Trophoblast cell (in vitro differentiated cells and primary cell): ENCODE results near the gene FGGY.
A peak's percentile ranks its signal among the peaks of the same experiment; 100 is the strongest.

Source experiments
- DNase-seq, 2 donors: peaks; one replicate each; pipeline ENCODE4 v3.0.0-alpha.2; 2016
- H2AFZ ChIP-seq: 2 replicates; pipeline ENCODE4 v1.6.1; 2013; ENCODE audit warnings: low read length, moderate library complexity, mild to moderate bottlenecking; ENCODE audit not compliant: insufficient read depth, poor library complexity
- H2AK5ac ChIP-seq: 2 replicates; pipeline ENCODE4 v1.6.1; 2013; ENCODE audit warnings: mild to moderate bottlenecking, low read length
- H2BK120ac ChIP-seq: 2 replicates; pipeline ENCODE4 v1.6.1; 2013; ENCODE audit warnings: low read length, mild to moderate bottlenecking, moderate library complexity; ENCODE audit not compliant: insufficient read depth, poor library complexity
- H2BK12ac ChIP-seq: 2 replicates; pipeline ENCODE4 v1.6.1; 2013; ENCODE audit warnings: mild to moderate bottlenecking, low read length, moderate library complexity
- H2BK5ac ChIP-seq: 2 replicates; pipeline ENCODE4 v1.6.1; 2013; ENCODE audit warnings: low read length, low read depth, moderate library complexity, mild to moderate bottlenecking; ENCODE audit not compliant: poor library complexity
- H3K14ac ChIP-seq: 2 replicates; pipeline ENCODE4 v1.6.1; 2013; ENCODE audit warnings: mild to moderate bottlenecking, low read length
- H3K18ac ChIP-seq: 2 replicates; pipeline ENCODE4 v1.6.1; 2013; ENCODE audit warnings: mild to moderate bottlenecking, low read length
- H3K23ac ChIP-seq: 2 replicates; pipeline ENCODE4 v1.6.1; 2013; ENCODE audit warnings: low read length
- H3K27ac ChIP-seq: 2 replicates; pipeline ENCODE4 v1.5.1; 2013; ENCODE audit warnings: low read depth, mild to moderate bottlenecking, inconsistent platforms, low read length, moderate library complexity
- H3K27me3 ChIP-seq: 2 replicates; pipeline ENCODE4 v1.6.1; 2013; ENCODE audit warnings: inconsistent platforms, mild to moderate bottlenecking, low read length, moderate library complexity; ENCODE audit not compliant: insufficient read depth
- H3K36me3 ChIP-seq, 2 experiments: 1 replicate in 1 of 2; 2 replicates in 1 of 2; pipeline ENCODE4 v1.6.1; 2013; ENCODE audit warnings: low read length in 2 of 2, mild to moderate bottlenecking in 2 of 2, moderate library complexity in 1 of 2; ENCODE audit not compliant: insufficient read depth in 2 of 2, control insufficient read depth in 1 of 2
- H3K4ac ChIP-seq: 2 replicates; pipeline ENCODE4 v1.6.1; 2013; ENCODE audit warnings: low read depth, mild to moderate bottlenecking, low read length, moderate library complexity
- H3K4me1 ChIP-seq, 2 experiments: 1 replicate in 1 of 2; 2 replicates in 1 of 2; pipeline ENCODE4 v1.6.1; 2013; ENCODE audit warnings: low read length in 2 of 2, mild to moderate bottlenecking in 2 of 2, moderate library complexity in 1 of 2; ENCODE audit not compliant: insufficient read depth in 2 of 2, control insufficient read depth in 1 of 2
- H3K4me2 ChIP-seq: 2 replicates; pipeline ENCODE4 v1.6.1; 2013; ENCODE audit warnings: inconsistent platforms, mild to moderate bottlenecking, low read length, moderate library complexity
- H3K4me3 ChIP-seq: 2 replicates; pipeline ENCODE4 v1.5.1; 2013; ENCODE audit warnings: mild to moderate bottlenecking, low read depth, low read length, inconsistent platforms
- H3K79me1 ChIP-seq: one replicate; pipeline ENCODE4 v1.6.1; 2013; ENCODE audit warnings: low read length
- H3K79me2 ChIP-seq: 2 replicates; pipeline ENCODE4 v1.6.1; 2013; ENCODE audit warnings: low read length, mild to moderate bottlenecking; ENCODE audit not compliant: control insufficient read depth, insufficient read depth, poor library complexity
- H3K9ac ChIP-seq: 2 replicates; pipeline ENCODE4 v1.6.1; 2013; ENCODE audit warnings: mild to moderate bottlenecking, low read length
- H3K9me3 ChIP-seq: 2 replicates; pipeline ENCODE4 v1.6.1; 2013; ENCODE audit warnings: low read depth, mild to moderate bottlenecking, control low read depth, inconsistent platforms, low read length; ENCODE audit not compliant: insufficient read depth
- H4K12ac ChIP-seq: 2 replicates; pipeline ENCODE4 v1.6.1; 2013; ENCODE audit warnings: low read depth, mild to moderate bottlenecking, low read length, moderate library complexity
- H4K8ac ChIP-seq: 2 replicates; pipeline ENCODE4 v1.6.1; 2013; ENCODE audit warnings: low read depth, mild to moderate bottlenecking, low read length, moderate library complexity
- H4K91ac ChIP-seq: one replicate; pipeline ENCODE4 v1.6.1; 2013; ENCODE audit warnings: low read depth, mild to moderate bottlenecking, low read length, moderate library complexity
- WGBS: extraction: QIAGEN DNeasy Blood & Tissue Kit; methylation state at CpG from one replicate; pipeline ENCODE4 v1.1.7; 2013; ENCODE audit warnings: missing lambda C conversion rate; ENCODE audit not compliant: insufficient read length, insufficient coverage; ENCODE audit errors: extremely low coverage; 5-methylcytosine and 5-hydroxymethylcytosine counted together

FGGY gene

DNA sequence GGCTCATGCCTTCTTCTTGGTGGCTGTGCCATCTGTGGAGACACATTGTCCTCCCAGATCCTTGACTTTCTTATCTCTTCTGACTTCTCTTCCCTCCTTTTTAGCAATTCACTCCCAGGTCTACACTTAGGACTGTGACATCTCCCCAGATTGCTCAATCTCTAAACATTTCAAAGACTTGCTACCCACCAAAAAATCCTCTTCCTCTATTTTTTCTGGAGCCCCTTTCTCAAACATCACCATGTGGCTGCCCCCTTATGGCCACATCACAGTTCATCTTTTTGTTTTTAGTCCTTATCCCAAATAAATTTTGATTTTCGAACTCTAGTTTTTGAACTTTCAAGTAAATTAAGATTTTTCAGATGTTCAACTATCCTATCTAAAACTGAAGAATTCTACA, 369.2 kb downstream of the FGGY start:
- no peak overlapping the region for H3K9ac ChIP-seq
- peak overlapping the region; percentile 37 for H2BK12ac ChIP-seq
- H3K4me2 ChIP-seq, result no peak overlapping the region
- no peak overlapping the region for H4K8ac ChIP-seq
- H2AFZ ChIP-seq, result no peak overlapping the region
- H3K79me1 ChIP-seq, result peaks cover 31% of the 10 kb centered on the region
- H3K14ac ChIP-seq, result no peak overlapping the region
- no peaks in the 10 kb centered on the region for H3K27me3 ChIP-seq
- H3K79me2 ChIP-seq, result peaks cover 4% of the 10 kb centered on the region
- H3K4ac ChIP-seq, result no peak overlapping the region
- no peak overlapping the region for H4K12ac ChIP-seq
- H3K36me3 ChIP-seq, result no peaks in the 10 kb centered on the region
- H3K23ac ChIP-seq, result no peak overlapping the region
- no peak overlapping the region for H3K27ac ChIP-seq
- peak overlapping the region; percentile 46 for H2BK120ac ChIP-seq
- H3K4me3 ChIP-seq, result no peak overlapping the region
- H3K18ac ChIP-seq, result no peak overlapping the region
- H2BK5ac ChIP-seq, result peak overlapping the region; percentile 26
- DNase-seq, result no peak
- H2AK5ac ChIP-seq, result peak overlapping the region; percentile 30
- H3K4me1 ChIP-seq, result peaks cover 6 to 7% of the 10 kb centered on the region in 2 experiments
- no CpG with 5 or more reads among the region's 1 CpG for WGBS
- no peaks in the 10 kb centered on the region for H3K9me3 ChIP-seq
- H4K91ac ChIP-seq, result peak overlapping the region; percentile 28

- H2BK5ac ChIP-seq, result peak overlapping the region; percentile 58
- H4K12ac ChIP-seq, result no peak overlapping the region
- no peak overlapping the region for H3K9ac ChIP-seq
- no peaks in the 10 kb centered on the region for H3K9me3 ChIP-seq
- H2AK5ac ChIP-seq, result no peak overlapping the region
- peaks cover 39% of the 10 kb centered on the region for H3K79me1 ChIP-seq
- no peak overlapping the region for H3K23ac ChIP-seq
- peak overlapping the region; percentile 50 for H4K8ac ChIP-seq
- no peak overlapping the region for H3K18ac ChIP-seq
- peak overlapping the region; percentile 50 for H3K14ac ChIP-seq
- H3K79me2 ChIP-seq, result peaks cover 7% of the 10 kb centered on the region
- H3K4me1 ChIP-seq, result peaks cover 9 to 10% of the 10 kb centered on the region in 2 experiments
- peak overlapping the region; percentile 93 for H2BK12ac ChIP-seq
- H2AFZ ChIP-seq, result no peak overlapping the region
- no peak for DNase-seq
- no peaks in the 10 kb centered on the region for H3K36me3 ChIP-seq
- peak overlapping the region; percentile 83 for H2BK120ac ChIP-seq
- peak overlapping the region; percentile 79 for H4K91ac ChIP-seq
- no peak overlapping the region for H3K4me3 ChIP-seq
- no peaks in the 10 kb centered on the region for H3K27me3 ChIP-seq
- no CpG with 5 or more reads among the region's 3 CpGs for WGBS
- no peak overlapping the region for H3K4me2 ChIP-seq
- H3K4ac ChIP-seq, result no peak overlapping the region
- H3K27ac ChIP-seq, result no peak overlapping the region
Measured at GRCh38 chr1:59667020-59667419, 370.1 kb downstream of the FGGY start.

DNA sequence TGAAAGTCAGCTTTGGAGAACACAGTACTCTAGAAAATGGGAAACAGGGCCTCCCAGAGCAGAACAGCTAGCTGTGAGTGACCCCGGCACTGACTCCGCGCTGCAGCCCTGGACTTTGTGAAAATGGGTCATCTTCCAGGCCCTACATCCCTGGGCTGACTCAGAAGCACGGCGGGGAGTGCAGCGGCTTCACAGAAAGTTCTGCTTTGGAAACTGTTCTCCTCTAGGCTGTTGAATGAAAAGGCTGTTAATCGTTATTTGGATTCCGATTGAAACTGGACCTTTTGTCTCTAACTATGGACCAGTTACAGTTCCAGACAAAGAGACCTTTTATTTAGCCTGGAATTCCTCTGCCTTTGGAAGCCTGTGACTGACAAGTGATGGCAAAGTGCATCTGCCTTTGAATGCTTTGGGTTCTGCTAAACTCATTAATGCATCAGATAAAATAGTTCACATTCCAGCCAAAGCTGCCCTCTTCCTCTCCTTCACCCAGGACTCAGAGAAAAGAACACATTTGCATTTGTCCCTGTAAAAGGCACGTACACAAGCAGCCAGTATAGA, 372.9 kb downstream of the FGGY start:
- Histone ChIP-seq H2BK12ac (no peak overlapping the region), H3K4me3 (no peak overlapping the region), H4K12ac (no peak overlapping the region), H3K79me2 (peaks cover 9% of the 10 kb centered on the region), H4K8ac (peak overlapping the region; percentile 42), H3K18ac (no peak overlapping the region), H2AFZ (no peak overlapping the region), H3K9me3 (no peaks in the 10 kb centered on the region), H3K14ac (peak overlapping the region; percentile 14), H3K23ac (no peak overlapping the region), H3K27me3 (no peaks in the 10 kb centered on the region), H2BK120ac (peak overlapping the region; percentile 97), H3K4me2 (no peak overlapping the region), H2BK5ac (peak overlapping the region; percentile 58), H3K4ac (no peak overlapping the region), H3K4me1 (peaks cover 17 to 20% of the 10 kb centered on the region in 2 experiments), H4K91ac (peak overlapping the region; percentile 47), H3K36me3 (no peaks in the 10 kb centered on the region), H3K9ac (no peak overlapping the region), H3K27ac (peak overlapping the region; percentile 96), H3K79me1 (peaks cover 57% of the 10 kb centered on the region), H2AK5ac (no peak overlapping the region)
- peak; percentile 15 to 44 for DNase-seq
- no CpG with 5 or more reads among the region's 9 CpGs for WGBS

GRCh38 chr1:59670662-59671061, 373.8 kb downstream of the FGGY start:
- Histone ChIP-seq H3K27ac (peak overlapping the region; percentile 96), H2AK5ac (no peak overlapping the region), H3K18ac (no peak overlapping the region), H3K79me2 (peaks cover 9% of the 10 kb centered on the region), H3K23ac (no peak overlapping the region), H2AFZ (peak overlapping the region; percentile 66), H4K12ac (no peak overlapping the region), H3K9ac (no peak overlapping the region), H3K14ac (peak overlapping the region; percentile 86), H2BK12ac (peak overlapping the region; percentile 100), H2BK5ac (peak overlapping the region; percentile 94), H3K79me1 (peaks cover 55% of the 10 kb centered on the region), H4K91ac (peak overlapping the region; percentile 99), H3K4ac (peak overlapping the region; percentile 64), H3K4me3 (no peak overlapping the region), H3K9me3 (no peaks in the 10 kb centered on the region), H3K27me3 (no peaks in the 10 kb centered on the region), H4K8ac (peak overlapping the region; percentile 61), H3K4me2 (no peak overlapping the region), H3K4me1 (peaks cover 17 to 20% of the 10 kb centered on the region in 2 experiments), H3K36me3 (no peaks in the 10 kb centered on the region), H2BK120ac (peak overlapping the region; percentile 97)
- DNase-seq, result no peak
- WGBS, result no CpG with 5 or more reads among the region's 1 CpG
